NK-92 (cell line): Measurements from ENCODE around the gene NCOR1.

Experiments used
- DNase-seq: peaks from one replicate; lab custom pipeline; 2025; ENCODE audit not compliant: unreplicated experiment; lab: John Stamatoyannopoulos, UW

The NCOR1 gene

DNA sequence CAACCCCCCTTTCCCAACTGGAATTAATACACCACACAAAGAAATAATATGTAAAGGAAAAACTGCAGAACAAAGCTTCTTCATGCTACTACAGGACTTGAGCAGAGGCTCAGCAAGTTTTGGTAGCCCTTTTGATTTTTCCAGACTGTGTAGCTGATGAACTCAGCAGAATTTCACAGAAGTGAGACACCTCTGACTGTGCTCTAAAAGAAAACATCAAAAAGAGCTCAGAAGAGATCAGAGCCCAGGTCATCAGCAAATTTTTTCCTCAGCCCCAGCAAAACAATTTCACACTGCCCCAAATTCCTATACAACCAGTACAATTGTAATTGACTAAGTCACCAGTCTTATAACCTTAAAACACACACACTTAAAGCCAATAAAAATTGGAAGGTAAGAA lies 177.7 kb downstream of the NCOR1 start:
- DNase-seq = no peak

GRCh38 chr17:16036261-16036660 lies 179.1 kb downstream of the NCOR1 start:
- DNase-seq = no peak

DNA sequence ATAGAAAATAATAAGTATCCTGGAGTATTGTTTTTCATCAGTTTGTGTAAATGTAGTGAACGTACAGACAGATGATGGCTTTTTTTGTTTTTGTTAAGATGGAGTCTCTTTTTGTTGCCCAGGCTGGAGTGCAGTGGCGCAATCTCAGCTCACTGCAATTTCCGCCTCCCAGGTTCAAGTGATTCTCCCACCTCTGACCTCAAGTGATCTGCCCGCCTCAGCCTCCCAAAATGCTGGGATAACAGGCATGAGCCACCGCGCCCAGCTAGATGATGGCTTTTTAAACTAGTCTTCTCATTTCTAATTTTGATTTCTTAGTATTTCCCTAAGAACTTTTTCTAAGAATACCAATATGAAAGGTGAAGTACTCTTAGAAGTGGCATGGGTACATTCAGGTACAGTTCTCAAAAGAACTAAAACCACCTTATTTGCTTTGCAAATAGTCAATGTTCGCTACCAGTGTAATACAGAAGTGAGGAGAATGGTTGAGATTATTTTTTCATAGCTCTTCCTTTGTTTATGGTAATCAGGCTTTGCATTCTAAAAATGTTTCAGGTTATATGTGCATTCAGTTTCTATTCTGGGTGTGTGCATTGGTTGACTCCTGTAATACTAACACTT lies 181.5 kb downstream of the NCOR1 start:
- no peak for DNase-seq

DNA sequence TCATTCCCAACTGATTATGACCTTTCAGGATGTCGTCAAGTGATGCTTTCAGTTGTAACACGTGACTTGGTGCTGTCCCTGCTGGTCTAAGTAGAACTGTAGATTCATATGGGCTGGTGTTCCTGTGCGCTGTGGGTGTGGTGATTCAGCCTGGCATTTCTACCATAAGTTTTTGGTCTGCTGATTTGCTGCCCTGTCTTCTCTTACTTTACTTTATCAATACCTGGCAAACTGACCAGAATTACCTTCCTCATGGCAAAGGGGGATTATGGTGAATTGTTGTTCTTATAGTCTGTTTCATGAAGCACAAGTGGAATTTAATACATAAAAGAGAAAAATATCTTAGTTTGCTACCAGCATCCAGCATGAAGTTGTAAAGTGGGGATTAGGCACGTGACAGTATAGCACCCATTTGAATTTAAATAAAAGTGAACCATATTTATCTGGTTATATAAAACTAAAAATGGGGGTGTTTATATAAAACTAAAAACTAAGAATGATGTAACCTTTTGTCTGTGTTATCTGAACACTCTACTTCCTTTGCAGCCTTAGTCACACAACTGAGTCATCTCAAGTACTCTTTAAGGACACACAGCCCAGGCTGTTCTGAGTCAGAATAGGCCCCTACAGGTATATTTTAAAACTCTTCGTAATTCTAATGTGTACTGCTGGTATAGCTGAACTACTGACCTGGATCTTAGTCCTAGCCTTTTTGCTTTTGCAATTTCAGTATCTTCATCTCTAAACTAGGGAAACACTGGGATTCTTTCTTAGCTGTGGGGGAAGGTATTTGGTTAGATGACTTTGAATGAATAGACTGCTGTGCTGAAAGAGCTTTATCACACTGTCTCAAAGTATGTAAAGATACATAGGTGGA lies 187.4 kb downstream of the NCOR1 start:
- DNase-seq = no peak

- DNase-seq = no peak
These were observed 188.4 kb downstream of the NCOR1 start for GRCh38 chr17:16026895-16027294.

- no peak for DNase-seq
These were observed 190.1 kb downstream of the NCOR1 start for GRCh38 chr17:16025202-16025601.

- DNase-seq = no peak
These were observed 191.5 kb downstream of the NCOR1 start for GRCh38 chr17:16023881-16024280.

DNA sequence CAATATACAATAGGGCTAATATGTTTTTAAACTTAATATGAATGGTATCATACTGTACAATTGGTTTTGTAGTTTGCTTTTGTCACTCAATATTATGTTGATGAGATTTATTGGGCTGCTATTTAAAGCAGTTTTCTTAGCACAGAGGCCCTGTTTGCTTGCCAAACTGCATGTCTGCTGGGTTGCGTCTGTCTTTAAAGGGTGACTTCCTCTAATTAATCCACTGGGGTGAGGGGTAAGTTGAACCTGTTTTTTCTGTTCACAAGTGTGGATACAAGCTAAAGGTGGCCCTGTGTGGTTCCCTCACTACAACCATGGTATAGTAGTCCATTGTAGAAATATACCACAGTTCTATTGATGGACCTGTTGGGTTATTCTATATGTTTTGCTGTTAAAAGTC lies 196.0 kb downstream of the NCOR1 start:
- DNase-seq = no peak

- no peak for DNase-seq
These were observed 201.4 kb downstream of the NCOR1 start for GRCh38 chr17:16013943-16014407.

DNA sequence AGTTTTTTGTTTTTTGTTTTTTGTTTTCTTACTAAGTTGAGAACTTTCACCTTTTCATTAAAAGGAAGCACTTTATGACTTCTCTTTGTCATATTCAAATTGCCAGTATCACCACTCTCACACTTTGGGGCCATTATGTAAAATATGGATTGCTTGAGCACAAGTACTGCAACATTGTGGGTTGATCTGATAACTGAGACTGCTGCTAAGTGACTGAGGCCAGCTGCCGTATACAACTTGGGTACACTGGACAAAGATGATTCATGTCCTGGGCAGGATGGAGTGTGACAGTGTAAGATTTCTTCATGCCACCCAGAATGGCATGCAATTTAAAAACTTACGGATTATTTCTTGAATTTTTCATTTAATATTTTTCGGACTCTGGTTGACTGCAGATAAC lies 207.9 kb downstream of the NCOR1 start:
- no peak for DNase-seq

GRCh38 chr17:16005636-16006035 lies 209.7 kb downstream of the NCOR1 start:
- no peak for DNase-seq

- DNase-seq = no peak
These were observed 211.5 kb downstream of the NCOR1 start for GRCh38 chr17:16003841-16004240.

DNA sequence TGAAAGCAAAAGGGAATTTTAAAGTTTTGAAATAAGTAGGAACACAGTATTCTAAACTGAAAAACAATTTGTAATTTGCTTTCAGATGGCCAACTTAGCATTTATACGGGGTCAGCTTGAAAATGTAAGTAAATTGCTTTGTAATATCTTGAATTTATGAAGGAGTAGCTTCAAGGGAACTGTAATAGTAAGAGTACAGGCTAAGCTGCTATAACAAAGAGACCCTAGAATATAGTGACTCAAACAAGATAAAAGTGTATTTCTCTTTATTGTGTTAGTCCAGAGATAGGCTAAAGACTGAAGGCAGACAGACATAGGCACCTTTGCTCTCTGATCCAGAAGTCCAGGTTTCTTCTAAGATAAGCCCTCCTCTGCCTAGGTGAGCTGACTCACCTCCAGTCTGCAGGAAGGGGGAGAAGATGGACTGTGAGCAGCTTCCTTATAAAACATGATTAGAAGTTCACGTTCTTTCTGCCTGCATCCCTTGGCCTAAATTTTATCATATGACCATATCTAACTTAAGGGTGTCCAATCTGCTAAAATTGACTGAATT lies 212.6 kb downstream of the NCOR1 start:
- DNase-seq = no peak

DNA sequence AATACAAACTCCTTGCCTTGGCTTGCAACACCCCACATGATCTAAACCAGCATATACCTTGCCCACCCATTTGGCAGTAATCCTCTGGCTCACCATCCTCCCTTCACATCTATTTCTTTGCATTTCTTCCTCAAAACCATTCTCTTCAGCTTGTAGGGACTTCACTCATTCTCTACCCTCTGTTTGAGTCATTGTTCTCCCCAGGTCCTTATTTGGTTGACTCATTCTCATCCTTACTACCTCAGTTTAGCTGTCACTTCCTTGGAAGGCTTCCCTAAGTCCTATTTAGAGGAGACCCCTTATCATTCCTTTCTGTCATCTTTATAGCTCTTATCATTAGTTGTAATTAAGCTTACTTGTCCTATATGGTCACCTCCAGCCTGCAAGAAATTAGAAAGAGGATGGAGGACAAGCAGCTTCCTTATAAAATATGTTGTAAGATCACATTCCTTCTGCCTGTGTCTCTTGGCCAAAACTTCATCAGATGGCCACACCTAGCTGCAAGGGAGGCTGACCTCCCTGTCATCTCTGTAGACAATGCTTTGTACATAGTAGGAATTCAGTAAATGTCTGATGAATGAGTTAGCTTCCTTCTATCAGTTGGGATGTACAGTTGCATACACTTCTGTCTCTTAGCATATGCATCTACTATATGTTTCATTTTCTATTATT lies 214.0 kb downstream of the NCOR1 start:
- no peak for DNase-seq

- DNase-seq = no peak
These were observed 215.1 kb downstream of the NCOR1 start for GRCh38 chr17:15999974-16000827.

DNA sequence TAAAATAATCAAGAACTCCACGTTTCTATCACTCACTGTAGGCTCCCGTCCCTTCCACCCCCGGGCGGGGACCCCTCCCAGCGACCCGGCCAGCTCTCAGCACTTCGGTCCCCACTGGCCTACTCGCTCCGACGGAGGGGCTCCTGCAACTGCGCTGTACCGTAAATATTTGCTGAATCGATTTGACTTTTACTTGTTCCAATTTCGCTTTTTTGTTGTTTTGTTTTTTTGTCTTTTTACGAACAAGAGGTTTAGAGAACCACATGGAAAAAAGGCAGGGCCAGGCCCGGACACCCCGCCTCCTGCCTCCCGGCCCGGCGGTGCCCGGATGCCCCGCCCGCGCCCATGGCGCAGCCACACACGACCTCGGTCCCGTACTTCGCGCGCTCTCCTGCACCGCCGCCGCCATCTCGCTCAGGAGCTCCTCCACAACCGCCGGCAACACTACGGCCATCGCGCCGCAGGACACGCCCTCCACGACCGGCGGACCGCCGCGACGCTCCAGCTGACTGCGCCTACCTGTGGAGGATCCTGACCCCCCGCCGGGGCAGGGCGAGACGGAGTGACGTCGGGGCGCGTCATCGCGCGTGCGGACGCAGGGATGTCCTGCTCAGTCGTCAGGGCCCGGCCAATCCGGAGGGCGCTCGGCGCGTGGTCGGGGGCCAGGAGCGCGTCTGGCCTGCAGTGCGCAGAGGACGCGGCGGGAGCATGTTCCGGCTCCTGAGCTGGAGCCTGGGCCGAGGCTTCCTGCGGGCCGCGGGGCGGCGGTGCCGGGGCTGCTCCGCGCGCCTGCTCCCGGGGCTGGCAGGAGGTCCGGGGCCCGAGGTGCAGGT lies 216.0 kb downstream of the NCOR1 start, which contains the start of the genes TTC19 and ZSWIM7:
Gene TTC19, plus strand, starts transcription at position 684 of the 833 bp plus-strand sequence. Its CDS starts 25 bp downstream, at position 709.
Gene ZSWIM7, minus strand, starts transcription at position 564 of the 833 bp plus-strand sequence. Its CDS starts 110 bp downstream, at position 454.
- DNase-seq = peak; percentile 9

DNA sequence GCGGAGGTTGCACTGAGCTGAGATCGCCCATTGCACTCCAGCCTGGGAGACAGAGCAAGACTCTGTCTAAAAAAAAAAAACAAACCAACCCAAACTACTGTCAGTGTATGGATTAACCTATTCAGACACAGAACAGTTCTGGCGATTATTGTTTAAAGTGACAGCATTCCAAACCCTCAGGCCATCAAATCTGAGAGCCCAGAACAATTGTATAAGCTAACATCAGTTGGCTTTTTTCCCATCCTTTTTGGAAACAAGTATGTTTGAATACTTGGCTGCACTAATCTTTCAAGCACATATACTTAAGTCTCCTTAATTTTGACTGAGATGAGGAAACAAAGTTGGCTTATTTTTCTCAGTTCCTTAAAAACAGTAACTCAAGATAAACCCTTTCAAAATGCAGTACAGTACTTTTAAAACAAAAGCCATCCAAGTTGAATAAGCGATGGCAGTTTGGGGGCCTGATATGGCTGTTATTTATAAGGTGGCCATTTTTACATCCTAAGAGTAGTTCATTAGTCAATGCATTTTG lies 217.2 kb downstream of the NCOR1 start:
- no peak for DNase-seq

DNA sequence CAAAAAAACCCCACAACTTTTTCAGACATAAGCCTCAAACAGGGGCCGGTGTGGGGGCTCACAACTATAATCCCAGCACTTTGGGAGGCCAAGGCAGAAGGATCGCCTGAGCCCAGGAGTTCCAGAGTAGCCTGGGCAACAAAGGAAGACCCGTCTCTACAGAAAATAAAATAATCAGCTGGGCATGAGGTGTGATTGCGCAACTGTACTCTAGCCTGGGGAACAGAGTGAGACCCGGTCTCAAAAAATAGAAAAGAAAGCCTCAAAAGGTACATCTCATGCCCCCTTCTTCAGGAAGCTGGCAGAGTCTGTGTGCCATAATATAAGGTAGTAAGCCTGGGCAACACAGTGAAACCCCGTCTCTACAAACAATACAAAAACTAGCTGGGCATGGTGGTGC lies 219.0 kb downstream of the NCOR1 start:
- no peak for DNase-seq
